ENCODE data around the gene CST8.

DNA sequence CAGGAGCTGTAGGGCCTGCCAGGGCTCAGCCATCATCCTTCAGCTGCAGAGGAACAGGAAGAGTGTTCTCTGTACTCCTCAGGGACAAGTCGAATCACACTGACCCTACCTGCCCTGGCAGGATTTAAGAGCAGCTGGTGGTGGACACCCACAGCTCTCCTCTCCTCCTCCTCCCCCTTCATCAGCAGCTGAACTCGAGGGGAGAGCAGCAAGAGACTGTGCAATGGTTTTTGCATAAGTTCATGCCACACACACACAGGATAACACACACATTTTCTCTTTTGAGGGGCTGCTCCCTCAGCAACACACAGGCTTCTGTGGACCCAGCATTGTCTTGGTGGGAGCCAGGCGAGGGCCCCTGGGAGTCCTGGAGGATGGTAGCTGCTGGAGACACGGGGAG lies 38.1 kb upstream of the CST8 start, which contains the start of gene CST11:
- TF ChIP-seq CTCF (IDR thresholded peaks at IDR 0.05) (no peak), POLR2A (IDR thresholded peaks at IDR 0.05) (no peak)
